ENCODE results near the gene LRRC56. TPM values are rescaled to one million over a fixed set of nuclear protein-coding genes. Genes with fewer than 3 reads are reported as not detected.

Gene LRRC56
- total and polyA plus RNA-seq, 8 donors, result 1.8 to 4.7 (median 2.9) TPM

- peak overlapping the region; percentile 5 to 41 for H3K4me3 ChIP-seq
- TF ChIP-seq, protein P1, sequence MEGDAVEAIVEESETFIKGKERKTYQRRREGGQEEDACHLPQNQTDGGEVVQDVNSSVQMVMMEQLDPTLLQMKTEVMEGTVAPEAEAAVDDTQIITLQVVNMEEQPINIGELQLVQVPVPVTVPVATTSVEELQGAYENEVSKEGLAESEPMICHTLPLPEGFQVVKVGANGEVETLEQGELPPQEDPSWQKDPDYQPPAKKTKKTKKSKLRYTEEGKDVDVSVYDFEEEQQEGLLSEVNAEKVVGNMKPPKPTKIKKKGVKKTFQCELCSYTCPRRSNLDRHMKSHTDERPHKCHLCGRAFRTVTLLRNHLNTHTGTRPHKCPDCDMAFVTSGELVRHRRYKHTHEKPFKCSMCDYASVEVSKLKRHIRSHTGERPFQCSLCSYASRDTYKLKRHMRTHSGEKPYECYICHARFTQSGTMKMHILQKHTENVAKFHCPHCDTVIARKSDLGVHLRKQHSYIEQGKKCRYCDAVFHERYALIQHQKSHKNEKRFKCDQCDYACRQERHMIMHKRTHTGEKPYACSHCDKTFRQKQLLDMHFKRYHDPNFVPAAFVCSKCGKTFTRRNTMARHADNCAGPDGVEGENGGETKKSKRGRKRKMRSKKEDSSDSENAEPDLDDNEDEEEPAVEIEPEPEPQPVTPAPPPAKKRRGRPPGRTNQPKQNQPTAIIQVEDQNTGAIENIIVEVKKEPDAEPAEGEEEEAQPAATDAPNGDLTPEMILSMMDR (IDR thresholded peaks at IDR 0.05), result no peak
- H3K36me3 ChIP-seq, result no peaks in the 10 kb centered on the region
- no peaks in the 10 kb centered on the region for H3K9me3 ChIP-seq
- no peak overlapping the region for H3K27ac ChIP-seq
- peaks cover 28 to 74% of the 10 kb centered on the region in 2 donors for H3K27me3 ChIP-seq
- intact Hi-C loops (cut with DNase I), result no loop called here
- H3K4me1 ChIP-seq, result peaks cover 14 to 31% of the 10 kb centered on the region in 2 donors
- peak; percentile 6 for ATAC-seq
- peak in 1 of 4 donors; percentile 83 for DNase-seq
These were observed 18.0 kb downstream of the LRRC56 start for GRCh38 chr11:555227-555779.

DNA sequence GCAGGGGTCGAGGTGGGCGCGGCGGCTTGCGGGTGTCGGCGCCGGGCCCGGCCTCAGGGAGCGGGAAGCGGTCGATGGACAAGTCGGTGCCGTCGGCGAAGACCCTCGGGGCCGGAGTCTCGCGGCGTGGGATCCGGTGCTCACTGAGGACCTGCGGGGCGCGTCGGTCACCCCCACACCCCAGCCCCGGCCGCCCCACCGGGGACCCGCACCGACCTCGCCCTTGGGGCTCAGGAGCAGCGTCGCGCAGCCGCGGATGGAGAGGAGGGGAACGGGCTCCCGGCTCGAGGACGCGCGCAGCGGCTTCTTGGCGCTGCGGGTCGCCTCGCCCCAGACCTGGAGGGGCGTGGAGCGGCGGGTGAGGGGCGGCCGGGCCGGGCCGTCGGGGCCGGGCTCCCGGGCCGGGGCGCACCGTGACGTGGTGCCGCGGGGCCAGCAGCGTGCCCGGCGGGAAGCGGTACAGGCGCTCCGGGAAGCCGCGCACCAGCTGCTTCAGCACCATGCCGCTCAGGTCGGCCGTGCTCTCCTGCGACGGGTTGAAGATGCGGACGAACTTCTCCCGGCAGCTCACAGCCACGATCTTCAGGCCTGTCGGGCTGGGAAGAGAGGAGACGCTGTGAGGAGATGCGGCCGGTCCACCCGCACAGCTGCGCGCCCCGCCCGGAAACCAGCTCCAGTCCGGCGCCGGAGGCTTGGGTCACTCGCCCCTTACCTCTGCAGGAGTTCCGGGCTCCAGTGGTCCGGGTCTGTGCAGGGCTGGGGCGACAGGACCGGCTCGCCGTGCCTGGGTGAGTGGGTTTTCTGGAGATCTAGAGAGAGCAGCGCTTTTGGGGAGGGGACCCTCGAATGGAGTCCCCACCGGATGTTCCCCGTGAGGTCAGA, 18.7 kb downstream of the LRRC56 start:
- no peak overlapping the region for H3K27ac ChIP-seq
- no peaks in the 10 kb centered on the region for H3K9me3 ChIP-seq
- H3K4me3 ChIP-seq, result peak overlapping the region; percentile 5 to 41
- H3K27me3 ChIP-seq, result peaks cover 28 to 74% of the 10 kb centered on the region in 2 donors
- peak in 1 of 4 donors; percentile 83 for DNase-seq
- TF ChIP-seq, protein P1 (IDR thresholded peaks at IDR 0.05), result no peak
- H3K4me1 ChIP-seq, result peaks cover 16 to 34% of the 10 kb centered on the region in 2 donors
- H3K36me3 ChIP-seq, result no peaks in the 10 kb centered on the region
- intact Hi-C loops (cut with DNase I), result no loop called here
- ATAC-seq, result no peak

DNA sequence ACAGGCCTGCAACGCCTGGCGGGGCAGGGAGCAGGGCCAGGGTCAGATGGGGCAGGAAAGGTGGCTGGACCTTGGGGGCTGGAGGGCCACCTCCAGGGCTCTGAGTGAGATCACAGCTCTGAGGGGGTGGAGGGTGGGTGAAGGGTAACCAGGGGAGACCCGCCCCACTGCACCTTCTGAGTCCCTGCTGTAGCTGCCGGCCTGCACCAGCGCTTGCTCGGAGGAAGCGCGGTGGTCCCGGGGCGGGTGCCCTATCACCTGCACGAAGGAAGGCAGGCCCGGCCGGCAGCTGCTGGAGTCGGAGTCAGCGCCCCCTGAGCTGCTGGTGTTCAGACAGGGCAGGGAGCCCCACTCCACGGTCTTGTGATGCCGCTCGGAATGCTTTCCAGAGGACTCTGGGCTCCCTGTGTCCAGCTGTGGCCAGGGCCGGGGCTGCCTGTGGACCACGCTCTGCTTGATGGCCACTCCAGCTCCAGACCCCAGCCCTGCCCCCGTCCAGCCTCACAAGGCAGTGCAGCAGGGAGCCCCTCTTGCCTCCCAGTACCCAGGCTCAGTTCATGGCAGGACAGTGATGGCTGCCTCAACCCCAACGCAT, 19.4 kb downstream of the LRRC56 start:
- Histone ChIP-seq H3K9me3 (no peaks in the 10 kb centered on the region), H3K4me3 (no peak overlapping the region), H3K36me3 (no peaks in the 10 kb centered on the region), H3K27ac (no peak overlapping the region), H3K27me3 (peaks cover 28 to 74% of the 10 kb centered on the region in 2 donors), H3K4me1 (peaks cover 16 to 42% of the 10 kb centered on the region in 2 donors)
- intact Hi-C loops (cut with DNase I), result no loop called here
- TF ChIP-seq, protein P1 (IDR thresholded peaks at IDR 0.05), result no peak
- ATAC-seq (no peak), DNase-seq (no peak)

DNA sequence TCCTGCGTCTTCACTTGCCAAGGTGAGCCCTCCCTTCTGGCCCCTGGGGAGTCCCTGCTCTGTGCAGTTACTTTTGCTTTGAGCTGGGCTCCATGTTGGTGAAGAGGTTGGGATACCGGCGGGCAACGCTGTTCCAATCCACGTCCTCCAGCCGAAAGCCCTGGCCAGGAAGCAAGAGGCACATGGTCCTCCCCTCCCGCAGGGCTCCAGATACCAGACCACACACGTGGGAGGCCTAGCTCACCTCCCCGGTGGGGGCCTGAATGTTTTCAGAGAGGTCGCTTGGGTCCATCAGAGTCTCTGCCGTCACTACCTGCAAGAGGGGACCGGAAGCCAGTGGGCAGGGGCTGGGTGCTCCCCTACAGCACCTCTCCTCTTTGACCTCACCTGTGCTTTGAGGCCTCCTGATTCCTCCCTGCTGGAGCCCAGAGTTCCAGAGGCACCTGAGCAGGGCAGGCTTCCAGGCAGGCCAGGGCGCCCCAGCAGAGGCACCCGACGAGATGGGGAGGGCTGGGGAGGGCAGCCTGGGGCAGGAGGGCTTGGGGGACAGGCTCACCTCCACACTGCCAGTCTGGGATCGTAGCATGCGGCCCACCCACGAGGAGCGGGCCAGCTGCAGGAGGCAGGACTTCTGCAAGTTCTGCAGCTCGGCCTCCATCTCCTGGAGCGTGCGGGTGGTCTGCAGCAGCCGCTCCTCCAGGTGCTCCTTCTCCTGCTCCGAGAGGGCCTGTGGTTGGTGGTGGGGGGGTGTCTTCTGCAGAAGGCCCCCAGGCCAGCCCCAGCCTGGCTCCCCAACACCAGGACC, 20.2 kb downstream of the LRRC56 start:
- Histone ChIP-seq H3K36me3 (peaks cover 0 to 2% of the 10 kb centered on the region in 2 donors), H3K9me3 (no peaks in the 10 kb centered on the region), H3K27me3 (peaks cover 28 to 72% of the 10 kb centered on the region in 2 donors), H3K4me1 (peaks cover 16 to 49% of the 10 kb centered on the region in 2 donors), H3K4me3 (no peak overlapping the region), H3K27ac (no peak overlapping the region)
- ATAC-seq, result no peak
- intact Hi-C loops (cut with DNase I), result no loop called here
- DNase-seq, result no peak
- TF ChIP-seq, protein P1 (IDR thresholded peaks at IDR 0.05), result no peak
